Esophagus muscularis mucosa (tissue), 4 donors: Measurements from ENCODE around the gene GALNT18. TPM values are rescaled to one million over a fixed set of nuclear protein-coding genes. Genes with fewer than 3 reads are reported as not detected.

Experiments
- DNase-seq: peaks from one replicate; pipeline ENCODE4 v3.0.0-alpha.2; 2017; ENCODE audit errors: extremely low spot score
- H3K27ac ChIP-seq, 4 donors: fragments of 200-600 bp; sonication (generic); replicated peaks in 1 of 4; 1 replicate in 3 of 4; 2 replicates in 1 of 4; pipeline ENCODE4 v1.5.1; 2016 to 2019; ENCODE audit warnings: mild to moderate bottlenecking in 1 of 4
- H3K27me3 ChIP-seq, 4 donors: fragments of 200-600 bp; sonication (generic); one replicate each; pipeline versions ENCODE4 v1.5.1 to v1.6.0; 2016 to 2019
- H3K36me3 ChIP-seq, 4 donors: fragments of 200-600 bp; sonication (generic); one replicate each; pipeline ENCODE4 v1.5.1; 2016 to 2019
- H3K4me1 ChIP-seq, 4 donors: fragments of 200-600 bp; sonication (generic); one replicate each; pipeline ENCODE4 v1.5.1; 2016 to 2019
- H3K4me3 ChIP-seq, 4 donors: fragments of 200-600 bp; sonication (generic); 1 replicate in 2 of 4; 2 replicates in 2 of 4; pipeline ENCODE4 v1.5.1; 2016 to 2019; ENCODE audit warnings: mild to moderate bottlenecking in 4 of 4, moderate library complexity in 1 of 4
- H3K9me3 ChIP-seq, 4 donors: fragments of 200-600 bp; sonication (generic); 1 replicate in 3 of 4; 2 replicates in 1 of 4; pipeline ENCODE4 v1.5.1; 2016 to 2019
- EP300 ChIP-seq: sonication (generic); formaldehyde crosslinking; IDR thresholded peaks from one replicate; pipeline ENCODE4 v1.6.1; 2017; ENCODE audit warnings: antibody characterized with exemption
- POLR2A ChIP-seq: fragments of 450-650 bp; IDR thresholded peaks from one replicate; pipeline ENCODE4 v1.6.1; 2017; ENCODE audit warnings: antibody characterized with exemption, moderate library complexity, mild to moderate bottlenecking, low read depth
- POLR2AphosphoS5 ChIP-seq, 2 donors: sonication (generic); formaldehyde crosslinking; IDR thresholded peaks; one replicate each; pipeline ENCODE4 v1.6.1; 2017; ENCODE audit warnings: antibody characterized with exemption in 2 of 2
- WGBS: methylation state at CpG from one replicate; pipeline ENCODE4 v1.1.5; 2018; 5-methylcytosine and 5-hydroxymethylcytosine counted together
- intact Hi-C: fragments of 100-400 bp; cut with DNase I; formaldehyde crosslinking; loops from one replicate; pipeline ENCODE4 v1.15.1; 2023
- total RNA-seq, 4 donors: library from RNA; depleted of rRNA; stranded (reverse); fragments of >200 nt; gene quantifications; one replicate each; pipeline versions ENCODE4 v1.1.0 to v1.2.1, GENCODE V29; 2016
- TF ChIP-seq, protein P1 (sequence below), 3 experiments: fragments of 200-600 bp in 2 of 3; fragments of 450-650 bp in 1 of 3; sonication (generic) in 2 of 3; IDR thresholded peaks; one replicate each; pipeline ENCODE4 v1.5.1; 2017 to 2019; ENCODE audit warnings: antibody characterized with exemption in 3 of 3, mild to moderate bottlenecking in 2 of 3, moderate library complexity in 1 of 3

Gene GALNT18
- total RNA-seq, 4 donors from 2014 or later: 29.1 to 67.0 (median 49.3) TPM

DNA sequence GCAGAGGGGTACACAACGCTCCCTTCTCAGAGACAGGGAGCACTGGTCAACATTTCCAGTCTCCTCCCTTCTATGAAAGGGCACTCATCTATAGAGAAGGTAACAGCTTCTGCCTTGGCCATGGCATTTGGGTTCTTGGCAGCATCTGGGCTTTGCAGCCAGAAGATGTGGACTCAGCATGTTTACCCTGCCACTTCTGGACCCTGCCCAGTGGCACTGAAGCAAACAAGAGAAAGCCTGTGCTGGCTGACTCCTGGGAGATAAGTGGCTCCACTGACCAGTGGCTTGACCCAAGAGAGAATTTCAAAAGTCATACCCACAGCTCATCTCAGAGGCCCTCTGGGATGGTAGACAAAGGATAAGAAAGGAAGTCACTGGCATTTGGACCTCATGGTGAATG lies 276.7 kb downstream of the GALNT18 start:
- WGBS: 83% methylated on average over 1 of the region's 1 CpG
- peak; percentile 53 for DNase-seq
- H3K27me3 ChIP-seq: no peaks in the 10 kb centered on the region
- TF ChIP-seq POLR2AphosphoS5 (IDR thresholded peaks at IDR 0.05) (no peak), EP300 (no peak), POLR2A (no peak)
- TF ChIP-seq, protein P1, sequence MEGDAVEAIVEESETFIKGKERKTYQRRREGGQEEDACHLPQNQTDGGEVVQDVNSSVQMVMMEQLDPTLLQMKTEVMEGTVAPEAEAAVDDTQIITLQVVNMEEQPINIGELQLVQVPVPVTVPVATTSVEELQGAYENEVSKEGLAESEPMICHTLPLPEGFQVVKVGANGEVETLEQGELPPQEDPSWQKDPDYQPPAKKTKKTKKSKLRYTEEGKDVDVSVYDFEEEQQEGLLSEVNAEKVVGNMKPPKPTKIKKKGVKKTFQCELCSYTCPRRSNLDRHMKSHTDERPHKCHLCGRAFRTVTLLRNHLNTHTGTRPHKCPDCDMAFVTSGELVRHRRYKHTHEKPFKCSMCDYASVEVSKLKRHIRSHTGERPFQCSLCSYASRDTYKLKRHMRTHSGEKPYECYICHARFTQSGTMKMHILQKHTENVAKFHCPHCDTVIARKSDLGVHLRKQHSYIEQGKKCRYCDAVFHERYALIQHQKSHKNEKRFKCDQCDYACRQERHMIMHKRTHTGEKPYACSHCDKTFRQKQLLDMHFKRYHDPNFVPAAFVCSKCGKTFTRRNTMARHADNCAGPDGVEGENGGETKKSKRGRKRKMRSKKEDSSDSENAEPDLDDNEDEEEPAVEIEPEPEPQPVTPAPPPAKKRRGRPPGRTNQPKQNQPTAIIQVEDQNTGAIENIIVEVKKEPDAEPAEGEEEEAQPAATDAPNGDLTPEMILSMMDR (IDR thresholded peaks at IDR 0.05): no peak
- intact Hi-C loops: no loop called here
- H3K4me1 ChIP-seq: peaks cover 2 to 31% (median 21%) of the 10 kb centered on the region in 4 donors
- no peaks in the 10 kb centered on the region for H3K9me3 ChIP-seq
- H3K36me3 ChIP-seq: peaks cover 0 to 11% (median 6%) of the 10 kb centered on the region in 4 donors
- no peak overlapping the region for H3K27ac ChIP-seq
- no peak overlapping the region for H3K4me3 ChIP-seq

DNA sequence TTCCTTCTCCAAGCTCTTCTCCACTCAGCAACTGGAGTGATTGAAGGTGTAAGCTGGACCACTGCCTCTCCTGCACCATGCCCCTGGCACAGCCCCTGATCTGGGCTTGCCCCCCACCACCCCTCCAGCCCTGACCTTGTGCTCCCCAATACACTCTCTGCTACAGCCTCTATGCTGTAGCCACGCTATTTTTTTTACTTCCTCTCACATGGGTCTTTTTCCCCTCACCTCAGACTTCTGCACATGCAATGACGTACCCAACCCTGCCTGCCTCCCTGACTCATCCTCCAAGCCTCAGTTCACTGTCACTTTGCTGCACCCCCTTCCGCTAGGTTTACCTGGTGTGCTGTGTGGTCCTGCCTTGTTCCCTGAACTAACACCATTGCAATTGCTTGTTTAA lies 277.8 kb downstream of the GALNT18 start:
- intact Hi-C loops: no loop called here
- peaks cover 0 to 21% (median 10%) of the 10 kb centered on the region in 4 donors for H3K4me1 ChIP-seq
- H3K36me3 ChIP-seq: peaks cover 0 to 17% (median 8%) of the 10 kb centered on the region in 4 donors
- no peaks in the 10 kb centered on the region for H3K9me3 ChIP-seq
- H3K4me3 ChIP-seq: no peak overlapping the region
- H3K27ac ChIP-seq: no peak overlapping the region
- 67% methylated on average over 3 of the region's 3 CpGs for WGBS
- peak; percentile 45 for DNase-seq
- TF ChIP-seq, protein P1 (IDR thresholded peaks at IDR 0.05): no peak
- TF ChIP-seq EP300 (no peak), POLR2A (no peak), POLR2AphosphoS5 (IDR thresholded peaks at IDR 0.05) (no peak)
- no peaks in the 10 kb centered on the region for H3K27me3 ChIP-seq

DNA sequence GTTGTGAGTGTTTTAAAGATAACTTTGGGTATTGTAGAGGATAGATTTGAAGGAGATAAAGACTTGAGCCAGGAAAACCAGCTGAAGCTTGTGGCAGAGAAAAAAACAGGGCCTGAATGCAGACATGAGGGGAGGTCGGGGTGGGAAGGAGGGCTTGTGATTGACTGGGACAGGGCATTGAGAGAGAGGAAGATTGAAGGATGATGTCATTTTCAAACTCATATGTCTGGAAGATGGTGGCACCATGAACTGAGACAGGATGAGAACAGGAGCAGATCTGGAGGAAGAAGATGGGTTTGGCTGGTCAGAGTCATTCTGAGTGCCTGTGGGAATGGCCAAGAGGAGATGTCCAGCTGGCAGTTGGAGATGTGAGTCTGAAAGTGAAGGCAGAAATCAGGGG lies 283.5 kb downstream of the GALNT18 start:
- WGBS: 100% methylated on average over 1 of the region's 1 CpG
- no peaks in the 10 kb centered on the region for H3K9me3 ChIP-seq
- DNase-seq: no peak
- H3K27me3 ChIP-seq: no peaks in the 10 kb centered on the region
- H3K27ac ChIP-seq: no peak overlapping the region
- H3K4me3 ChIP-seq: no peak overlapping the region
- no peaks in the 10 kb centered on the region for H3K4me1 ChIP-seq
- intact Hi-C loops: no loop called here
- TF ChIP-seq POLR2A (no peak), EP300 (no peak)
- peaks cover 0 to 39% (median 18%) of the 10 kb centered on the region in 4 donors for H3K36me3 ChIP-seq

DNA sequence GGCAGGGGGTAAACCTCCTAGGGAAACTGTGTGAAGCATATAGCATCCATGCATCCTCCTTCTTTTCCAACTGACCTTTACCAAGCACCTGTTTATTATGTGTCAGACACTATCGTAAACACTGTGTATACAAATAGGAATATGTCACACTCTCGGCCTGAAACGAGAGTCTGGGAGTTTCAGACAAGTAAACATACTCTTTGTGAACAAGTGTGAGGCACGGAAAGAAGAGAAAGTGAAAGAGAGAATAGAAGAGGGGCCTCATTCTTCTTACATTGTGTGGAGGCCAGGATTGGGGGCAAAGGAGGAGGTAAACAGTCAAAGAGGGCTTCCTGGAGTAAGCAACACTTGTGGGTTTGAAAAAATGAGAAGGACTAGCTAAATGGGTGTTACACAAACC lies 285.1 kb downstream of the GALNT18 start:
- Histone ChIP-seq H3K27ac (no peak overlapping the region), H3K36me3 (peaks cover 0 to 53% (median 29%) of the 10 kb centered on the region in 4 donors), H3K9me3 (no peaks in the 10 kb centered on the region), H3K27me3 (no peaks in the 10 kb centered on the region), H3K4me3 (no peak overlapping the region), H3K4me1 (no peaks in the 10 kb centered on the region)
- no peak for DNase-seq
- WGBS: 81% methylated on average over 4 of the region's 4 CpGs
- TF ChIP-seq EP300: no peak
- TF ChIP-seq, protein P1 (IDR thresholded peaks at IDR 0.05): no peak
- no peak for TF ChIP-seq POLR2A
- TF ChIP-seq POLR2AphosphoS5 (IDR thresholded peaks at IDR 0.05): no peak
- intact Hi-C loops: no loop called here

DNA sequence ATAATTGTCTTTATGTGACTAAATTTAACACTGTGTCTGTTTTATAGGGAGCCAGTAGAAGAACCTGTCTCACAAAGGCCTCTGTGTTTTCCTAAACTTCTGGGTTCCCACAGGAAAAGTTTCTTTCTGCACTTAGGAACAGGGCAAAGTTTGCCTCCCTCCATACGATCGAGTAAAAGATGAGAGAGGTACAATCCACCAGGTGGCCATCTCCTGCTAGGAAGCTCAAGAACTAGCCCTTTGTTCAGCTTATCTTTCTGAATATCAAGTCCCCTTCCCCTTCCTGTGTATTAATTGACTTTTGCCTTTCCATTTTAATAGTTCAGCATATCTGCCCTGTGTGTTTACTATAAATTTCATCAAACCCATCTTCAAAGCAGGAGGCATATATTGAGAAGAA lies 286.8 kb downstream of the GALNT18 start:
- no peak for DNase-seq
- TF ChIP-seq POLR2AphosphoS5 (IDR thresholded peaks at IDR 0.05): no peak
- no peak for TF ChIP-seq POLR2A
- no peak for TF ChIP-seq EP300
- TF ChIP-seq, protein P1 (IDR thresholded peaks at IDR 0.05): no peak
- intact Hi-C loops: no loop called here
- peaks cover 0 to 58% (median 36%) of the 10 kb centered on the region in 4 donors for H3K36me3 ChIP-seq
- no peaks in the 10 kb centered on the region for H3K27me3 ChIP-seq
- H3K4me1 ChIP-seq: no peaks in the 10 kb centered on the region
- H3K4me3 ChIP-seq: no peak overlapping the region
- H3K9me3 ChIP-seq: no peaks in the 10 kb centered on the region
- no peak overlapping the region for H3K27ac ChIP-seq
- WGBS: 89% methylated on average over 2 of the region's 2 CpGs
